ENCODE measurements around the gene HS3ST1.

- TF ChIP-seq CTCF (IDR thresholded peaks at IDR 0.05) (no peak), POLR2A (IDR thresholded peaks at IDR 0.05; ENCODE audit: low read depth) (no peak), POLR2AphosphoS5 (IDR thresholded peaks at IDR 0.05) (no peak)
Observed at GRCh38 chr4:11376571-11376970, 52.1 kb downstream of the HS3ST1 start.

All from esophagus muscularis mucosa (tissue), 3 donors.